GM19455 (cell line): Measurements from ENCODE around the gene CCT8L2.
"Not testable (repeated sequence)": the region's sequence is repeated elsewhere in the genome, so short reads cannot be mapped to it uniquely, and the experiment has no call there.

Experiments used
- ATAC-seq: cut with Tn5 transposase; IDR thresholded peaks from one replicate; pipeline ENCODE4 v1.9.1; 2021; ENCODE audit not compliant: unreplicated experiment

Gene CCT8L2

GRCh38 chr22:16592710-16593109, at the start of gene CCT8L2:
CCT8L2 (minus strand) TSS chr22:16592810; CDS start chr22:16592550, 260 bp downstream.
- not testable (repeated sequence) for ATAC-seq

- not testable (repeated sequence) for ATAC-seq
These were observed 42.8 kb upstream of the CCT8L2 start for GRCh38 chr22:16635442-16635841.

- not testable (repeated sequence) for ATAC-seq
These were observed 41.5 kb upstream of the CCT8L2 start for GRCh38 chr22:16634092-16634491.

GRCh38 chr22:16628476-16628875, 35.9 kb upstream of the CCT8L2 start:
- not testable (repeated sequence) for ATAC-seq

GRCh38 chr22:16625018-16625417, 32.4 kb upstream of the CCT8L2 start:
- ATAC-seq: not testable (repeated sequence)

- ATAC-seq: not testable (repeated sequence)
These were observed 31.0 kb upstream of the CCT8L2 start for GRCh38 chr22:16623595-16623994.

- not testable (repeated sequence) for ATAC-seq
These were observed 24.9 kb upstream of the CCT8L2 start for GRCh38 chr22:16617516-16617915.

- not testable (repeated sequence) for ATAC-seq
These were observed 23.9 kb upstream of the CCT8L2 start for GRCh38 chr22:16616390-16616938.

GRCh38 chr22:16615606-16616245, 23.1 kb upstream of the CCT8L2 start:
- not testable (repeated sequence) for ATAC-seq

GRCh38 chr22:16609548-16610261, 17.1 kb upstream of the CCT8L2 start:
- no peak for ATAC-seq

GRCh38 chr22:16608931-16609330, 16.3 kb upstream of the CCT8L2 start:
- no peak for ATAC-seq

GRCh38 chr22:16604257-16604998, 11.8 kb upstream of the CCT8L2 start:
- ATAC-seq: not testable (repeated sequence)

GRCh38 chr22:16603770-16604242, 11.2 kb upstream of the CCT8L2 start:
- ATAC-seq: not testable (repeated sequence)

GRCh38 chr22:16603448-16603768, 10.8 kb upstream of the CCT8L2 start:
- no peak for ATAC-seq

GRCh38 chr22:16602728-16603447, 10.3 kb upstream of the CCT8L2 start:
- ATAC-seq: not testable (repeated sequence)

- not testable (repeated sequence) for ATAC-seq
These were observed 9.7 kb upstream of the CCT8L2 start for GRCh38 chr22:16602224-16602727.

GRCh38 chr22:16601437-16602223, 9.0 kb upstream of the CCT8L2 start:
- no peak for ATAC-seq

GRCh38 chr22:16600644-16601436, 8.2 kb upstream of the CCT8L2 start:
- not testable (repeated sequence) for ATAC-seq

- ATAC-seq: not testable (repeated sequence)
These were observed 7.0 kb upstream of the CCT8L2 start for GRCh38 chr22:16599648-16600047.
